Mesendoderm (in vitro differentiated cells): ENCODE data around the gene NME1.

Experiments used
- DNase-seq: peaks from one replicate; pipeline ENCODE4 v3.0.0; 2013
- H2AK5ac ChIP-seq: 2 replicates; pipeline ENCODE4 v1.6.1; 2013; ENCODE audit warnings: low read length, inconsistent platforms
- H2BK120ac ChIP-seq: 2 replicates; pipeline ENCODE4 v1.6.1; 2013; ENCODE audit warnings: low read depth, mild to moderate bottlenecking, low read length, moderate library complexity, mixed read lengths
- H2BK15ac ChIP-seq: replicated peaks from 2 replicates; pipeline ENCODE4 v1.6.1; 2013; ENCODE audit warnings: low read depth, mild to moderate bottlenecking, moderate library complexity
- H2BK5ac ChIP-seq: 2 replicates; pipeline ENCODE4 v1.6.1; 2013; ENCODE audit warnings: low read length, inconsistent platforms
- H3K18ac ChIP-seq: 2 replicates; pipeline ENCODE4 v1.6.1; 2013; ENCODE audit warnings: mild to moderate bottlenecking, low read length, mixed read lengths
- H3K23ac ChIP-seq: one replicate; pipeline ENCODE4 v1.6.1; 2013; ENCODE audit warnings: low read length
- H3K27ac ChIP-seq: 2 replicates; pipeline ENCODE4 v1.5.1; 2013; ENCODE audit warnings: low read depth, mild to moderate bottlenecking, inconsistent platforms, low read length, moderate library complexity
- H3K27me3 ChIP-seq: 2 replicates; pipeline ENCODE4 v1.6.1; 2013; ENCODE audit warnings: low read length, control low read depth, mild to moderate bottlenecking, inconsistent platforms; ENCODE audit not compliant: insufficient read depth, poor library complexity
- H3K36me3 ChIP-seq: 2 replicates; pipeline ENCODE4 v1.6.1; 2013; ENCODE audit warnings: low read length, inconsistent platforms; ENCODE audit not compliant: control insufficient read depth, insufficient read depth
- H3K4ac ChIP-seq: one replicate; pipeline ENCODE4 v1.6.1; 2013; ENCODE audit warnings: low read depth, mild to moderate bottlenecking, low read length, moderate library complexity
- H3K4me1 ChIP-seq: 2 replicates; pipeline ENCODE4 v1.6.1; 2013; ENCODE audit warnings: low read depth, low read length, inconsistent platforms; ENCODE audit not compliant: control insufficient read depth
- H3K4me2 ChIP-seq: 2 replicates; pipeline ENCODE4 v1.6.1; 2013; ENCODE audit warnings: low read length
- H3K4me3 ChIP-seq: 2 replicates; pipeline ENCODE4 v1.5.1; 2013; ENCODE audit warnings: mild to moderate bottlenecking, low read length
- H3K56ac ChIP-seq: one replicate; pipeline ENCODE4 v1.6.1; 2013; ENCODE audit warnings: low read length
- H3K79me1 ChIP-seq: 2 replicates; pipeline ENCODE4 v1.6.1; 2013; ENCODE audit warnings: low read length, inconsistent platforms
- H3K79me2 ChIP-seq: 2 replicates; pipeline ENCODE4 v1.6.1; 2013; ENCODE audit warnings: mild to moderate bottlenecking, low read length; ENCODE audit not compliant: control insufficient read depth, insufficient read depth
- H3K9ac ChIP-seq: 2 replicates; pipeline ENCODE4 v1.6.1; 2013; ENCODE audit warnings: low read length, inconsistent platforms
- H4K5ac ChIP-seq: one replicate; pipeline ENCODE4 v1.6.1; 2013; ENCODE audit warnings: low read length
- H4K8ac ChIP-seq: one replicate; pipeline ENCODE4 v1.6.1; 2013; ENCODE audit warnings: low read depth, mild to moderate bottlenecking, control low read depth, low read length, moderate library complexity
- WGBS: extraction: QIAGEN DNeasy Blood & Tissue Kit; methylation state at CpG from one replicate; pipeline ENCODE4 v1.1.7; 2013; ENCODE audit warnings: low lambda C conversion rate, missing lambda C conversion rate; ENCODE audit not compliant: insufficient coverage; ENCODE audit errors: extremely low coverage; 5-methylcytosine and 5-hydroxymethylcytosine counted together

NME1 gene

GRCh38 chr17:51124640-51125503 is 28.5 kb upstream of the NME1 start:
- DNase-seq, result no peak
- Histone ChIP-seq H3K4me2 (no peak overlapping the region), H3K4me3 (no peak overlapping the region), H4K5ac (no peak overlapping the region), H3K36me3 (no peaks in the 10 kb centered on the region), H3K79me1 (peaks cover 3% of the 10 kb centered on the region), H3K4ac (no peak overlapping the region), H3K27ac (no peak overlapping the region), H2AK5ac (no peak overlapping the region), H3K4me1 (no peaks in the 10 kb centered on the region), H2BK120ac (no peak overlapping the region), H4K8ac (no peak overlapping the region), H3K23ac (no peak overlapping the region), H3K56ac (no peak overlapping the region), H2BK15ac (no peak overlapping the region), H3K79me2 (peaks cover 2% of the 10 kb centered on the region), H3K18ac (no peak overlapping the region), H2BK5ac (no peak overlapping the region), H3K27me3 (no peaks in the 10 kb centered on the region), H3K9ac (no peak overlapping the region)
- WGBS, result no CpG with 5 or more reads among the region's 5 CpGs

DNA sequence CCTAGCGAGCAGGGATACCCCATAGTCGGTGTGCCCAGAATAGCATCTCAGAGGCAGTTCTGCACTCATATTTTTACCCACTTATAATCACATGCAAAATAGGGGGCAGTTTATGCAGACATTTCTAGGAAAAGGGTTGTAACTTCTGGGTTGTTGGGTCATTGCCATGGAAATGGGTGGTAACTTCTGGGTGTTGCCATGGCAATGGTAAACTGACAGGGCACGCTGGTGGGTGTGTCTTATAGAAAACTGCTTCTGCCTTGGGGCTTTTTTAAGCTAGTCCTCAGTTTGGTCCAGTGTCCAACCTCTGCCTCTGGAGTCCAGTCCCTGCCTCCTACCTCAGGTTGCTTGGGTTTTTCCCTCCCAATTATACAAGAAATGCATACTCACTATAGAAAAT is 25.3 kb upstream of the NME1 start:
- Histone ChIP-seq H3K56ac (no peak overlapping the region), H3K27ac (no peak overlapping the region), H4K8ac (no peak overlapping the region), H3K79me2 (no peaks in the 10 kb centered on the region), H3K79me1 (no peaks in the 10 kb centered on the region), H3K36me3 (no peaks in the 10 kb centered on the region), H2BK15ac (no peak overlapping the region), H3K4me1 (no peaks in the 10 kb centered on the region), H2AK5ac (no peak overlapping the region), H3K9ac (no peak overlapping the region), H2BK5ac (no peak overlapping the region), H3K4me3 (no peak overlapping the region), H2BK120ac (no peak overlapping the region), H3K23ac (no peak overlapping the region), H3K18ac (no peak overlapping the region), H3K27me3 (no peaks in the 10 kb centered on the region), H3K4ac (no peak overlapping the region), H3K4me2 (no peak overlapping the region), H4K5ac (no peak overlapping the region)
- WGBS, result no CpG with 5 or more reads among the region's 3 CpGs
- DNase-seq, result peak; percentile 57

- Histone ChIP-seq H3K79me1 (no peaks in the 10 kb centered on the region), H4K8ac (no peak overlapping the region), H3K56ac (no peak overlapping the region), H3K79me2 (no peaks in the 10 kb centered on the region), H3K4me1 (no peaks in the 10 kb centered on the region), H3K4me2 (no peak overlapping the region), H2AK5ac (no peak overlapping the region), H3K27me3 (no peaks in the 10 kb centered on the region), H3K4ac (no peak overlapping the region), H3K36me3 (no peaks in the 10 kb centered on the region), H2BK5ac (no peak overlapping the region), H3K27ac (no peak overlapping the region), H2BK15ac (no peak overlapping the region), H3K18ac (no peak overlapping the region), H2BK120ac (no peak overlapping the region), H3K9ac (no peak overlapping the region), H4K5ac (no peak overlapping the region), H3K23ac (no peak overlapping the region), H3K4me3 (no peak overlapping the region)
- DNase-seq, result no peak
Measured at GRCh38 chr17:51132964-51133319, 20.4 kb upstream of the NME1 start.

GRCh38 chr17:51133365-51133764 is 20.0 kb upstream of the NME1 start:
- Histone ChIP-seq H2BK5ac (no peak overlapping the region), H3K18ac (no peak overlapping the region), H2BK15ac (no peak overlapping the region), H3K4ac (no peak overlapping the region), H3K9ac (no peak overlapping the region), H3K4me2 (no peak overlapping the region), H3K23ac (no peak overlapping the region), H3K36me3 (no peaks in the 10 kb centered on the region), H3K27me3 (no peaks in the 10 kb centered on the region), H3K79me1 (no peaks in the 10 kb centered on the region), H3K56ac (no peak overlapping the region), H4K8ac (no peak overlapping the region), H3K79me2 (no peaks in the 10 kb centered on the region), H3K4me3 (no peak overlapping the region), H3K27ac (no peak overlapping the region), H2BK120ac (no peak overlapping the region), H3K4me1 (no peaks in the 10 kb centered on the region), H2AK5ac (no peak overlapping the region), H4K5ac (no peak overlapping the region)
- no CpG with 5 or more reads among the region's 2 CpGs for WGBS
- DNase-seq, result no peak

- no peak overlapping the region for H3K27ac ChIP-seq
- H3K18ac ChIP-seq, result no peak overlapping the region
- H3K23ac ChIP-seq, result no peak overlapping the region
- no peaks in the 10 kb centered on the region for H3K36me3 ChIP-seq
- H2BK5ac ChIP-seq, result no peak overlapping the region
- no peak overlapping the region for H3K4me2 ChIP-seq
- DNase-seq, result no peak
- no peak overlapping the region for H3K9ac ChIP-seq
- no peak overlapping the region for H4K5ac ChIP-seq
- H3K79me1 ChIP-seq, result no peaks in the 10 kb centered on the region
- WGBS, result no CpG with 5 or more reads among the region's 3 CpGs
- H3K79me2 ChIP-seq, result no peaks in the 10 kb centered on the region
- no peak overlapping the region for H3K56ac ChIP-seq
- H3K4me3 ChIP-seq, result no peak overlapping the region
- H2BK120ac ChIP-seq, result no peak overlapping the region
- H4K8ac ChIP-seq, result no peak overlapping the region
- H2BK15ac ChIP-seq, result no peak overlapping the region
- H2AK5ac ChIP-seq, result no peak overlapping the region
- no peaks in the 10 kb centered on the region for H3K27me3 ChIP-seq
- H3K4ac ChIP-seq, result no peak overlapping the region
- H3K4me1 ChIP-seq, result no peaks in the 10 kb centered on the region
Measured at GRCh38 chr17:51135956-51136355, 17.4 kb upstream of the NME1 start.

- no peaks in the 10 kb centered on the region for H3K4me1 ChIP-seq
- H3K9ac ChIP-seq, result no peak overlapping the region
- no CpG with 5 or more reads among the region's 2 CpGs for WGBS
- no peaks in the 10 kb centered on the region for H3K79me1 ChIP-seq
- no peak for DNase-seq
- H4K5ac ChIP-seq, result no peak overlapping the region
- H3K27ac ChIP-seq, result no peak overlapping the region
- no peak overlapping the region for H4K8ac ChIP-seq
- H2BK15ac ChIP-seq, result no peak overlapping the region
- H3K27me3 ChIP-seq, result no peaks in the 10 kb centered on the region
- no peak overlapping the region for H3K4me3 ChIP-seq
- H3K4me2 ChIP-seq, result no peak overlapping the region
- no peaks in the 10 kb centered on the region for H3K79me2 ChIP-seq
- no peak overlapping the region for H3K4ac ChIP-seq
- H2AK5ac ChIP-seq, result no peak overlapping the region
- no peak overlapping the region for H3K56ac ChIP-seq
- no peak overlapping the region for H3K23ac ChIP-seq
- no peaks in the 10 kb centered on the region for H3K36me3 ChIP-seq
- H3K18ac ChIP-seq, result no peak overlapping the region
- no peak overlapping the region for H2BK5ac ChIP-seq
- no peak overlapping the region for H2BK120ac ChIP-seq
Measured at GRCh38 chr17:51142597-51142996, 10.8 kb upstream of the NME1 start.
